H7 (cell line): ENCODE results near the gene ATXN10. TPM values are rescaled to one million over a fixed set of nuclear protein-coding genes. Genes with fewer than 3 reads are reported as not detected.
"Not testable (repeated sequence)": the region's sequence is repeated elsewhere in the genome, so short reads cannot be mapped to it uniquely, and the experiment has no call there.

Source experiments
- DNase-seq: peaks from one replicate; pipeline ENCODE4 v3.0.0; 2012
- H3K27me3 ChIP-seq: 2 replicates; pipeline ENCODE4 v1.6.0; 2011; ENCODE audit warnings: mild to moderate bottlenecking, low read length; ENCODE audit not compliant: control insufficient read depth, insufficient read depth
- H3K36me3 ChIP-seq: replicated peaks from 2 replicates; pipeline ENCODE4 v1.5.1; 2011; ENCODE audit warnings: low read length; ENCODE audit not compliant: control insufficient read depth, insufficient read depth
- H3K4me3 ChIP-seq: 2 replicates; pipeline ENCODE4 v1.5.1; 2011; ENCODE audit warnings: low read depth, mild to moderate bottlenecking, control low read depth, low read length, moderate library complexity; ENCODE audit not compliant: insufficient read depth
- total RNA-seq: library from RNA; depleted of rRNA; stranded (reverse); fragments of >200 nt; shearing (Covaris generic); gene quantifications from 2 replicates; pipeline ENCODE4 v1.2.3, GENCODE V29; 2014

ATXN10 gene
- total RNA-seq, 1 experiment from 2014 or later = 62.7 TPM

GRCh38 chr22:45680932-45681700 lies 9.5 kb downstream of the ATXN10 start:
- Histone ChIP-seq H3K36me3 (no peaks in the 10 kb centered on the region; the same call in 1 of the 2 replicates), H3K4me3 (no peak overlapping the region), H3K27me3 (no peaks in the 10 kb centered on the region)
- DNase-seq = no peak

DNA sequence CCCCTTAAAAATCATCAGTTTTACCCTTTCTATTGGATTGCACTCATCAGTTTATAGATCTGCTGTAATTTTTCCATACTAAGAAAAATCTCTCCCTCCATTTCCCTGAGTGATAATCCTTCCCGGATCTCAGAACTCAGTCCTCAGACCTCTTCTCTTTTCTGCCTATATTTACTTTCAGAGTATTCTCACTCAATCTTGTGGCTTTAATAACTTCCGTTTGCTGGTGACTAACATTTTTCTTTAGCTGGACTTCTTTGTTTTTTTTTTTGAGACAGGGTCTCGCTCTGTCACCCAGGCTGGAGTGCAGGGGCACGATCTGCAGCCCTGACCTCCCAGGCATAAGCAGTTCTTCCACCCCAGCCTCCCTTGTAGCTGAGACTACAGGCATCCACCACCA lies 10.4 kb downstream of the ATXN10 start:
- no peak for DNase-seq
- Histone ChIP-seq H3K27me3 (no peaks in the 10 kb centered on the region), H3K4me3 (no peak overlapping the region), H3K36me3 (no peaks in the 10 kb centered on the region; the same call in 1 of the 2 replicates)

- not testable (repeated sequence) for H3K27me3 ChIP-seq, DNase-seq, H3K36me3 ChIP-seq
Observed at GRCh38 chr22:45682773-45683172, 11.1 kb downstream of the ATXN10 start.

DNA sequence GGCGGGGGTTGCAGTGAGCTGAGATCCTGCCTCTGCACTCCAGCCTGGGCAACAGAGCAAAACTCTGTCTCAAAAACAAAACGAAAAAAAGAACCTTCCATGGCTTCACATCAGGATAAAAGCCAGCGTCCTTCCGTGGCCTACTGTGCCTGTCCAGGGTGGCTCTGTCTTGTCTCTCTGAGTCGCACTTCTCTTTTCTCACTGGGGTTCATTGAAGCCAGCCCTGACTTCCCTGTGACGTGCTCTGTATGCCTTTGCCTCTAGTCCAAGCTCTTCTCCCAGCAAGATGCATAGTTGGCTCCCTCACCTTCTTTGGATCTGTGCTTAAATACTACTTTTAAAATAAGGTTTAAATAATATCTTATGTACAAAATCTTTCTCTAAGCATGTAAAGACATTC lies 11.6 kb downstream of the ATXN10 start:
- Histone ChIP-seq H3K27me3 (no peaks in the 10 kb centered on the region), H3K4me3 (no peak overlapping the region), H3K36me3 (no peaks in the 10 kb centered on the region; the same call in 1 of the 2 replicates)
- DNase-seq = no peak

More at GRCh38 chr22:45682773-45683172, 11.1 kb downstream of the ATXN10 start:
- not testable (repeated sequence) for H3K4me3 ChIP-seq

GRCh38 chr22:45683680-45684079 lies 12.0 kb downstream of the ATXN10 start:
- no peak for DNase-seq
- H3K4me3 ChIP-seq = no peak overlapping the region
- no peaks in the 10 kb centered on the region for H3K27me3 ChIP-seq

DNA sequence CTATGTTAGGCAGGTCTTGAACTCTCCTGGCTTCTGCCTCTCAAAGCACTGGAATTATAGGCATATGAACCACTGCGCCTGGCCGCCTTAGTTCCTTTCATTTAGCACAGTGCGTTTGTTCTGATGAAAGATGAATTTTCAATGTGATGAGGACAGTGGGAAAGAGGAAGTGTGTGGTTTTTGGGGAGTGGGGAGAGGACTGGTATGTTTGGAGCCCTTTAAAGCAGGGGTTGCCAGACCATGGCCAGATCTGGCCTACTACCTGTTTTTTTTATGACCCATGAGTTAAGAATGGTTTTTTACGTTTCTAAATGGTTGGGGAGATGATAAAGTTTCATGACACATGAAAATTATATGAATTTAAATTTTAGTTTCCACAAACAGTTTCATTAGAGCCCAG lies 12.5 kb downstream of the ATXN10 start:
- Histone ChIP-seq H3K27me3 (no peaks in the 10 kb centered on the region), H3K4me3 (no peak overlapping the region), H3K36me3 (no peaks in the 10 kb centered on the region; the same call in 1 of the 2 replicates)
- DNase-seq = no peak

More at GRCh38 chr22:45683680-45684079, 12.0 kb downstream of the ATXN10 start:
- H3K36me3 ChIP-seq = no peaks in the 10 kb centered on the region; the same call in 1 of the 2 replicates

- no peaks in the 10 kb centered on the region for H3K27me3 ChIP-seq
- H3K36me3 ChIP-seq = no peaks in the 10 kb centered on the region; the same call in 1 of the 2 replicates
- no peak for DNase-seq
- no peak overlapping the region for H3K4me3 ChIP-seq
Observed at GRCh38 chr22:45684752-45685574, 13.3 kb downstream of the ATXN10 start.

GRCh38 chr22:45686004-45686403 lies 14.4 kb downstream of the ATXN10 start:
- Histone ChIP-seq H3K27me3 (no peaks in the 10 kb centered on the region), H3K4me3 (no peak overlapping the region), H3K36me3 (no peaks in the 10 kb centered on the region; the same call in 1 of the 2 replicates)
- DNase-seq = no peak

DNA sequence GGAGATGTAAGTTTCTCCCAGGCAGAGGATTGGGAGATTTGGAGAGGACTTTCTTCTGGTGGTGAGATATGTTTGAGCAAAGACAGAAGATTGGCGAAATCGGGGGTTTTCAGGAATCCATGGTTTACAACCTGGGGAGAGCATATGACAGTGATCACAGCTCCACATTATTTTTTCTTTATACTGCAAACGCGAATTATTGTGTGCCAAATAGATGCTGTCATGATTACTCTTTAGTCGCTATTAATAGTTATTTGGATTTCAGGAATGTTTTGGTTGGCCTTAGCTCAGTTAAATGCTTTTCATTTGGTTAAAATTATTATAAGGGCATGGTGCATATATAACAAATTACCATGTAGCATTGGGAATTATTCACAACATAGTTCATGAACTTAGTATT lies 15.2 kb downstream of the ATXN10 start:
- Histone ChIP-seq H3K27me3 (no peaks in the 10 kb centered on the region), H3K4me3 (no peak overlapping the region), H3K36me3 (no peaks in the 10 kb centered on the region; the same call in none of the 2 replicates)
- no peak for DNase-seq

DNA sequence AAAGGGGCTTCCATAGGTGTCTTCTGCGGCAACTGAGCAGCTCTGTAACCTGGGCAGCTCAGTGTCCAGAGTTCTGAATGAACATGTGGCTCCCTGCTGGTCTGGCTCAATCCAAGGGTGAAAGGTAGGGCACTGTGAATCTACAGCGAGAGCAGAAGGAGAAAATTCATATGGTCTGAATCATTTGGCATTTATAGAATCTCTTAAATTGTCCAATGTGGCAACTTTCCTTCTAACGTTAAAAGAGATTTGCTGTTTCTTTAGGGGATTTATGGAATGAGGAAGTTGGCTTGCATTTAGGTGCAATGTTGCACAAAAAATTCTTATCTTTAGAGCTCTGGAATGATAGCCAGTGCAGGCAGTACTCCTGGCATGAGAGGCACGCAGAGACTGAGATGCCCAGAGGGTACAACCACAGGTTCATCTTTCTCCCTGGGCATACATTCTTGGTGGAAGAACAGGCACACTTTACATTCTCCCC lies 17.0 kb downstream of the ATXN10 start:
- H3K4me3 ChIP-seq = no peak overlapping the region
- H3K27me3 ChIP-seq = no peaks in the 10 kb centered on the region
- DNase-seq = no peak
- H3K36me3 ChIP-seq = peaks cover 4% of the 10 kb centered on the region

- Histone ChIP-seq H3K36me3 (peaks cover 5% of the 10 kb centered on the region), H3K4me3 (no peak overlapping the region), H3K27me3 (no peaks in the 10 kb centered on the region)
- no peak for DNase-seq
Observed at GRCh38 chr22:45689211-45689610, 17.6 kb downstream of the ATXN10 start.

DNA sequence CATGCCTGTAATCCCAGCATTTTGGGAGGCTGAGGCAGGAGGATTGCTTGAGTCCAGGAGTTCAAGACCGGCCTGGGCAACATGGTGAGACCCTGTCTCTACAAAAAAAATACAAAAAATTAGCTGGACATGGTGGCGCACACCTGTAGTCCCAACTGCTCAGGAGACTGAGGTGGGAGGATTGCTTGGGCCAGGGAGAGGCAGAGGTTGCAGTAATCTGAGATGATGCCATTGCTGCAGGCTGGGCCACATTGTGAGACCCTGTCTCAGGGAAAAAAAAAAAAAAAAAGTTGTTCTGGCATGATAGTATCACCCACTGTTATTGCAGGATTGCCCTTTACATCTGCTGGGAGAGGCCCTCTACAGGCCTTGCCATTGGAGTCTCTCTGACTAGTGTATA lies 18.4 kb downstream of the ATXN10 start:
- H3K4me3 ChIP-seq = no peak overlapping the region
- no peak for DNase-seq
- no peaks in the 10 kb centered on the region for H3K27me3 ChIP-seq
- peaks cover 5% of the 10 kb centered on the region for H3K36me3 ChIP-seq

DNA sequence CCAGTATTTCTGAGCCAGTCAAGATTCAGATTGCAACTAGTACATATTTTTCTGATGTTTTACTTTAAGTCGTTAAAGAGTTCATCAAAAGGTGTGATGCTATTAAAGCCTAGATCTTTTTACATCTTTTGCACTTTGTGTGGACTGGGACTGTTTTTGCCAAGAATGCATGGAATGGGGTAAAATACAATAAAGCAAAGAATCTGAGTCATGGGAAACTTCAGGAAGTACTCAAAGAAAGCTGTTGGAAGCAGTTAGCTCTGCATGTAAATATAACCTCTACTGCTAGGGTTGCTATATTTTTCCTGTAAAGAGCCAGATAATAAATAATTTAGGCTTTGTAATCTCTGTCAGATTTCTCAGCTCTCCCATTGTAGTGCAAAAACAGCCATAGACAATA lies 20.9 kb downstream of the ATXN10 start:
- Histone ChIP-seq H3K27me3 (no peaks in the 10 kb centered on the region), H3K36me3 (peaks cover 5% of the 10 kb centered on the region; the same call in 1 of the 2 replicates), H3K4me3 (no peak overlapping the region)
- no peak for DNase-seq

GRCh38 chr22:45693835-45694234 lies 22.2 kb downstream of the ATXN10 start:
- Histone ChIP-seq H3K36me3 (peaks cover 5% of the 10 kb centered on the region; the same call in 1 of the 2 replicates), H3K27me3 (no peaks in the 10 kb centered on the region), H3K4me3 (no peak overlapping the region)
- DNase-seq = no peak

DNA sequence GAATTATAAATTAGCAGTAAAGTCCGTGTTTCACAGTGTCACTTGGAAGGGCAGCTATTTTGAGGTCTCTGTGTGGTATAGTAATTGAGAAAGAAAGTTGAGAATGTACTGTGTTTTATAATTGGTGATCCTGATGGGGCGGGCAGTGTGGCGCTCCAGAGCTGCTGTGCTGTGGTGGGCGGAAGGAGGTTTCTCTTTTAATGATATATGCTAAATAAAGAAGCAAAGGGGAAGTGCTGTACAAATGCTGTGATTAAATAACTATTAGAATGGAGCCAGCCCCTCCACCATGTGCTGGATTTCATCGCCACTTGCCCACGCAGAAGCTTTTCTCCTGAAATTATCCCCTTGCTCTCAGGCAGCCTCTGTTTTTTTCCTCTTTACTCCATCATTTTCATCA lies 24.6 kb downstream of the ATXN10 start:
- no peak overlapping the region for H3K4me3 ChIP-seq
- peaks cover 8% of the 10 kb centered on the region for H3K36me3 ChIP-seq
- no peak for DNase-seq
- H3K27me3 ChIP-seq = no peaks in the 10 kb centered on the region
